ENCODE results near the gene LONP2.

GRCh38 chr16:48330841-48331192 lies 86.7 kb downstream of the LONP2 start:
- TF ChIP-seq, protein P1, sequence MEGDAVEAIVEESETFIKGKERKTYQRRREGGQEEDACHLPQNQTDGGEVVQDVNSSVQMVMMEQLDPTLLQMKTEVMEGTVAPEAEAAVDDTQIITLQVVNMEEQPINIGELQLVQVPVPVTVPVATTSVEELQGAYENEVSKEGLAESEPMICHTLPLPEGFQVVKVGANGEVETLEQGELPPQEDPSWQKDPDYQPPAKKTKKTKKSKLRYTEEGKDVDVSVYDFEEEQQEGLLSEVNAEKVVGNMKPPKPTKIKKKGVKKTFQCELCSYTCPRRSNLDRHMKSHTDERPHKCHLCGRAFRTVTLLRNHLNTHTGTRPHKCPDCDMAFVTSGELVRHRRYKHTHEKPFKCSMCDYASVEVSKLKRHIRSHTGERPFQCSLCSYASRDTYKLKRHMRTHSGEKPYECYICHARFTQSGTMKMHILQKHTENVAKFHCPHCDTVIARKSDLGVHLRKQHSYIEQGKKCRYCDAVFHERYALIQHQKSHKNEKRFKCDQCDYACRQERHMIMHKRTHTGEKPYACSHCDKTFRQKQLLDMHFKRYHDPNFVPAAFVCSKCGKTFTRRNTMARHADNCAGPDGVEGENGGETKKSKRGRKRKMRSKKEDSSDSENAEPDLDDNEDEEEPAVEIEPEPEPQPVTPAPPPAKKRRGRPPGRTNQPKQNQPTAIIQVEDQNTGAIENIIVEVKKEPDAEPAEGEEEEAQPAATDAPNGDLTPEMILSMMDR (IDR thresholded peaks at IDR 0.05): no peak
- no peak for TF ChIP-seq POLR2A (IDR thresholded peaks at IDR 0.05)
